Measurements from ENCODE around the gene VAV2.

Gene VAV2

GRCh38 chr9:134026981-134027380 is 34.9 kb upstream of the VAV2 start:
- no peak for DNase-seq

- DNase-seq: no peak
Observed at GRCh38 chr9:134026581-134026980, 34.5 kb upstream of the VAV2 start.

- peak; percentile 46 for DNase-seq
Observed at GRCh38 chr9:134025606-134026541, 33.8 kb upstream of the VAV2 start.

GRCh38 chr9:134024828-134025605 is 32.9 kb upstream of the VAV2 start, which contains the start of gene BRD3OS:
TSS of gene BRD3OS (plus strand) at chr9:134025481. CDS start at chr9:134026748, 1,267 bp downstream.
- DNase-seq: peak; percentile 96

GRCh38 chr9:134024214-134024792 is 32.2 kb upstream of the VAV2 start:
- DNase-seq: no peak

GRCh38 chr9:134014946-134015345 is 22.8 kb upstream of the VAV2 start:
- DNase-seq: no peak

GRCh38 chr9:134011401-134011800 is 19.3 kb upstream of the VAV2 start:
- DNase-seq: no peak

- no peak for DNase-seq
Observed at GRCh38 chr9:134010310-134011173, 18.4 kb upstream of the VAV2 start.

- no peak for DNase-seq
Observed at GRCh38 chr9:134007571-134007970, 15.4 kb upstream of the VAV2 start.

GRCh38 chr9:134007150-134007549 is 15.0 kb upstream of the VAV2 start:
- DNase-seq: no peak

- no peak for DNase-seq
Observed at GRCh38 chr9:134005381-134005780, 13.3 kb upstream of the VAV2 start.

GRCh38 chr9:134004881-134005280 is 12.8 kb upstream of the VAV2 start:
- no peak for DNase-seq

- DNase-seq: no peak
Observed at GRCh38 chr9:134004131-134004873, 12.2 kb upstream of the VAV2 start.

- no peak for DNase-seq
Observed at GRCh38 chr9:134003237-134003636, 11.1 kb upstream of the VAV2 start.

- no peak for DNase-seq
Observed at GRCh38 chr9:134002796-134003195, 10.7 kb upstream of the VAV2 start.

- no peak for DNase-seq
Observed at GRCh38 chr9:133999851-134000265, 7.7 kb upstream of the VAV2 start.

- DNase-seq: no peak
Observed at GRCh38 chr9:133998915-133999595, 6.9 kb upstream of the VAV2 start.

GRCh38 chr9:133997584-133997983 is 5.5 kb upstream of the VAV2 start:
- no peak for DNase-seq

GRCh38 chr9:133996531-133997520 is 4.7 kb upstream of the VAV2 start:
- DNase-seq: no peak

Measured in stimulated activated CD4-positive, alpha-beta T cell treated with anti-CD3 and anti-CD28 coated beads, Interleukin-1b, Interleukin-23, amount 100 ng/mL, for 48 hours (primary cell).